ENCODE measurements around the gene UQCC2.

Gene UQCC2

GRCh38 chr6:33693186-33694105, 18.1 kb downstream of the UQCC2 start:
- in situ Hi-C loops (cut with HindIII; ENCODE audit: low sequenced_read_pairs), result no loop called here

GRCh38 chr6:33692760-33693158, 18.7 kb downstream of the UQCC2 start:
- in situ Hi-C loops (cut with HindIII; ENCODE audit: low sequenced_read_pairs), result no loop called here

GRCh38 chr6:33692078-33692759, 19.3 kb downstream of the UQCC2 start:
- in situ Hi-C loops (cut with HindIII; ENCODE audit: low sequenced_read_pairs), result no loop called here

GRCh38 chr6:33691456-33692077, 19.9 kb downstream of the UQCC2 start:
- in situ Hi-C loops (cut with HindIII; ENCODE audit: low sequenced_read_pairs), result no loop called here

- in situ Hi-C loops (cut with HindIII; ENCODE audit: low sequenced_read_pairs), result no loop called here
These were observed 20.7 kb downstream of the UQCC2 start for GRCh38 chr6:33690766-33691165.

- in situ Hi-C loops (cut with HindIII; ENCODE audit: low sequenced_read_pairs), result no loop called here
These were observed 21.6 kb downstream of the UQCC2 start for GRCh38 chr6:33689879-33690278.

GRCh38 chr6:33689148-33689494, 22.4 kb downstream of the UQCC2 start:
- in situ Hi-C loops (cut with HindIII; ENCODE audit: low sequenced_read_pairs), result no loop called here

- in situ Hi-C loops (cut with HindIII; ENCODE audit: low sequenced_read_pairs), result no loop called here
These were observed 22.9 kb downstream of the UQCC2 start for GRCh38 chr6:33688451-33689147.

- in situ Hi-C loops (cut with HindIII; ENCODE audit: low sequenced_read_pairs), result no loop called here
These were observed 23.5 kb downstream of the UQCC2 start for GRCh38 chr6:33688006-33688405.

GRCh38 chr6:33686981-33687975, 24.2 kb downstream of the UQCC2 start:
- in situ Hi-C loops (cut with HindIII; ENCODE audit: low sequenced_read_pairs), result no loop called here

GRCh38 chr6:33686225-33686924, 25.1 kb downstream of the UQCC2 start:
- in situ Hi-C loops (cut with HindIII; ENCODE audit: low sequenced_read_pairs), result no loop called here

- in situ Hi-C loops (cut with HindIII; ENCODE audit: low sequenced_read_pairs), result no loop called here
These were observed 25.9 kb downstream of the UQCC2 start for GRCh38 chr6:33685411-33686224.

- in situ Hi-C loops (cut with HindIII; ENCODE audit: low sequenced_read_pairs), result no loop called here
These were observed 26.5 kb downstream of the UQCC2 start for GRCh38 chr6:33684983-33685382.

- in situ Hi-C loops (cut with HindIII; ENCODE audit: low sequenced_read_pairs), result no loop called here
These were observed 27.0 kb downstream of the UQCC2 start for GRCh38 chr6:33684428-33684896.

GRCh38 chr6:33683576-33684427, 27.7 kb downstream of the UQCC2 start:
- in situ Hi-C loops (cut with HindIII; ENCODE audit: low sequenced_read_pairs), result no loop called here

GRCh38 chr6:33683051-33683571, 28.4 kb downstream of the UQCC2 start:
- in situ Hi-C loops (cut with HindIII; ENCODE audit: low sequenced_read_pairs), result no loop called here

- in situ Hi-C loops (cut with HindIII; ENCODE audit: low sequenced_read_pairs), result no loop called here
These were observed 29.2 kb downstream of the UQCC2 start for GRCh38 chr6:33682341-33682740.
